ENCODE measurements around the gene FGF9.

- TF ChIP-seq, protein P1, sequence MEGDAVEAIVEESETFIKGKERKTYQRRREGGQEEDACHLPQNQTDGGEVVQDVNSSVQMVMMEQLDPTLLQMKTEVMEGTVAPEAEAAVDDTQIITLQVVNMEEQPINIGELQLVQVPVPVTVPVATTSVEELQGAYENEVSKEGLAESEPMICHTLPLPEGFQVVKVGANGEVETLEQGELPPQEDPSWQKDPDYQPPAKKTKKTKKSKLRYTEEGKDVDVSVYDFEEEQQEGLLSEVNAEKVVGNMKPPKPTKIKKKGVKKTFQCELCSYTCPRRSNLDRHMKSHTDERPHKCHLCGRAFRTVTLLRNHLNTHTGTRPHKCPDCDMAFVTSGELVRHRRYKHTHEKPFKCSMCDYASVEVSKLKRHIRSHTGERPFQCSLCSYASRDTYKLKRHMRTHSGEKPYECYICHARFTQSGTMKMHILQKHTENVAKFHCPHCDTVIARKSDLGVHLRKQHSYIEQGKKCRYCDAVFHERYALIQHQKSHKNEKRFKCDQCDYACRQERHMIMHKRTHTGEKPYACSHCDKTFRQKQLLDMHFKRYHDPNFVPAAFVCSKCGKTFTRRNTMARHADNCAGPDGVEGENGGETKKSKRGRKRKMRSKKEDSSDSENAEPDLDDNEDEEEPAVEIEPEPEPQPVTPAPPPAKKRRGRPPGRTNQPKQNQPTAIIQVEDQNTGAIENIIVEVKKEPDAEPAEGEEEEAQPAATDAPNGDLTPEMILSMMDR (conservative IDR thresholded peaks at IDR 0.05; ENCODE audit: low read depth, low read length): no peak
- no peak for TF ChIP-seq EZH2 (IDR thresholded peaks at IDR 0.05; ENCODE audit: borderline replicate concordance, low read depth, low read length, poor library complexity, severe bottlenecking)
These were observed 12.3 kb downstream of the FGF9 start for GRCh38 chr13:21683034-21683733.
